ENCODE measurements around the gene HTRA2. TPM values are rescaled to one million over a fixed set of nuclear protein-coding genes. Genes with fewer than 3 reads are reported as not detected.

HTRA2 gene
- polyA plus RNA-seq, 1 donor (not counting 4 experiments of a cell fraction or from before 2014, with no cell fraction given), result 25.5 TPM

- Histone ChIP-seq H3K4me3 (ENCODE audit: control insufficient read depth in 2 of 3, extremely low read depth in 1 of 3, insufficient read depth in 2 of 3, low read depth in 1 of 3, low read length in 3 of 3) (no peak overlapping the region), H3K79me2 (ENCODE audit: control insufficient read depth, insufficient read depth, low read length) (peaks cover 9% of the 10 kb centered on the region), H4K20me1 (ENCODE audit: control insufficient read depth, extremely low read depth, insufficient read depth, low read length) (no peaks in the 10 kb centered on the region), H3K9ac (ENCODE audit: control insufficient read depth, extremely low read depth, insufficient read depth, low read length) (no peak overlapping the region), H3K4me1 (ENCODE audit: control insufficient read depth, extremely low read depth, insufficient read depth, low read length) (peaks cover 39% of the 10 kb centered on the region), H2AFZ (ENCODE audit: control insufficient read depth, low read length) (no peak overlapping the region), H3K9me3 (ENCODE audit: control insufficient read depth, low read depth, low read length) (no peaks in the 10 kb centered on the region), H3K27me3 (ENCODE audit: control insufficient read depth, extremely low read depth, insufficient read depth, low read length) (peaks cover 41% of the 10 kb centered on the region), H3K36me3 (ENCODE audit: control insufficient read depth in 2 of 2, extremely low read depth in 1 of 2, insufficient read depth in 2 of 2, low read length in 2 of 2) (peaks cover 9 to 10% of the 10 kb centered on the region in 2 experiments), H3K27ac (ENCODE audit: control insufficient read depth, insufficient read depth, low read length) (no peak overlapping the region), H3K4me2 (ENCODE audit: control insufficient read depth, extremely low read depth, insufficient read depth, low read depth, low read length) (no peak overlapping the region), H3K9me1 (ENCODE audit: control insufficient read depth, extremely low read depth, insufficient read depth, low read length) (no peaks in the 10 kb centered on the region)
- FAIRE-seq, result no peak
- TF ChIP-seq EZH2 (IDR thresholded peaks at IDR 0.05; ENCODE audit: low read length) (no peak), CTCF (optimal IDR thresholded peaks at IDR 0.05 in 1 of 3, IDR thresholded peaks at IDR 0.05 in 1 of 3, conservative IDR thresholded peaks at IDR 0.05 in 1 of 3; ENCODE audit: extremely low read depth in 1 of 3, insufficient read depth in 2 of 3, low read length in 3 of 3) (no peak)
- DNase-seq (ENCODE audit: low read depth, low spot score), result no peak
- dilution Hi-C loops (cut with MboI; ENCODE audit: extremely low pct_ligation_motif_present, low sequenced_read_pairs), result no loop called here
These were observed 28.2 kb upstream of the HTRA2 start for GRCh38 chr2:74501335-74502071.

- dilution Hi-C loops (cut with MboI; ENCODE audit: extremely low pct_ligation_motif_present, low sequenced_read_pairs), result no loop called here
- no peak for FAIRE-seq
- Histone ChIP-seq H4K20me1 (ENCODE audit: control insufficient read depth, extremely low read depth, insufficient read depth, low read length) (no peaks in the 10 kb centered on the region), H2AFZ (ENCODE audit: control insufficient read depth, low read length) (peak overlapping the region; percentile 84), H3K79me2 (ENCODE audit: control insufficient read depth, insufficient read depth, low read length) (peaks cover 16% of the 10 kb centered on the region), H3K4me1 (ENCODE audit: control insufficient read depth, extremely low read depth, insufficient read depth, low read length) (peaks cover 44% of the 10 kb centered on the region), H3K9me3 (ENCODE audit: control insufficient read depth, low read depth, low read length) (no peaks in the 10 kb centered on the region), H3K4me2 (ENCODE audit: control insufficient read depth, extremely low read depth, insufficient read depth, low read depth, low read length) (peak overlapping the region; percentile 94), H3K9me1 (ENCODE audit: control insufficient read depth, extremely low read depth, insufficient read depth, low read length) (no peaks in the 10 kb centered on the region), H3K9ac (ENCODE audit: control insufficient read depth, extremely low read depth, insufficient read depth, low read length) (peak overlapping the region; percentile 64), H3K36me3 (ENCODE audit: control insufficient read depth in 2 of 2, extremely low read depth in 1 of 2, insufficient read depth in 2 of 2, low read length in 2 of 2) (peaks cover 9 to 10% of the 10 kb centered on the region in 2 experiments), H3K4me3 (ENCODE audit: control insufficient read depth in 2 of 3, extremely low read depth in 1 of 3, insufficient read depth in 2 of 3, low read depth in 1 of 3, low read length in 3 of 3) (peak overlapping the region; percentile 47 to 70 (median 63)), H3K27ac (ENCODE audit: control insufficient read depth, insufficient read depth, low read length) (no peak overlapping the region), H3K27me3 (ENCODE audit: control insufficient read depth, extremely low read depth, insufficient read depth, low read length) (peaks cover 41% of the 10 kb centered on the region)
- TF ChIP-seq EZH2 (IDR thresholded peaks at IDR 0.05; ENCODE audit: low read length) (no peak), CTCF (optimal IDR thresholded peaks at IDR 0.05 in 1 of 3, IDR thresholded peaks at IDR 0.05 in 1 of 3, conservative IDR thresholded peaks at IDR 0.05 in 1 of 3; ENCODE audit: extremely low read depth in 1 of 3, insufficient read depth in 2 of 3, low read length in 3 of 3) (no peak)
- no peak for DNase-seq (ENCODE audit: low read depth, low spot score)
These were observed 27.5 kb upstream of the HTRA2 start for GRCh38 chr2:74502147-74502719.

Data from keratinocyte (primary cell).